Esophagus squamous epithelium (tissue), 4 donors: Measurements from ENCODE around the gene HLX.

Experiments used
- POLR2A ChIP-seq, 4 donors: fragments of 450-650 bp; IDR thresholded peaks; one replicate each; pipeline ENCODE4 v1.6.1; 2017; ENCODE audit warnings: antibody characterized with exemption in 4 of 4, mild to moderate bottlenecking in 4 of 4, moderate library complexity in 3 of 4
- TF ChIP-seq, protein P1 (sequence below), 6 experiments: fragments of 450-650 bp in 4 of 6; fragments of 200-600 bp in 2 of 6; sonication (generic) in 2 of 6; IDR thresholded peaks; one replicate each; pipeline ENCODE4 v1.5.1; 2016 to 2019; ENCODE audit warnings: antibody characterized with exemption in 6 of 6, mild to moderate bottlenecking in 4 of 6, moderate library complexity in 4 of 6

- TF ChIP-seq, protein P1, sequence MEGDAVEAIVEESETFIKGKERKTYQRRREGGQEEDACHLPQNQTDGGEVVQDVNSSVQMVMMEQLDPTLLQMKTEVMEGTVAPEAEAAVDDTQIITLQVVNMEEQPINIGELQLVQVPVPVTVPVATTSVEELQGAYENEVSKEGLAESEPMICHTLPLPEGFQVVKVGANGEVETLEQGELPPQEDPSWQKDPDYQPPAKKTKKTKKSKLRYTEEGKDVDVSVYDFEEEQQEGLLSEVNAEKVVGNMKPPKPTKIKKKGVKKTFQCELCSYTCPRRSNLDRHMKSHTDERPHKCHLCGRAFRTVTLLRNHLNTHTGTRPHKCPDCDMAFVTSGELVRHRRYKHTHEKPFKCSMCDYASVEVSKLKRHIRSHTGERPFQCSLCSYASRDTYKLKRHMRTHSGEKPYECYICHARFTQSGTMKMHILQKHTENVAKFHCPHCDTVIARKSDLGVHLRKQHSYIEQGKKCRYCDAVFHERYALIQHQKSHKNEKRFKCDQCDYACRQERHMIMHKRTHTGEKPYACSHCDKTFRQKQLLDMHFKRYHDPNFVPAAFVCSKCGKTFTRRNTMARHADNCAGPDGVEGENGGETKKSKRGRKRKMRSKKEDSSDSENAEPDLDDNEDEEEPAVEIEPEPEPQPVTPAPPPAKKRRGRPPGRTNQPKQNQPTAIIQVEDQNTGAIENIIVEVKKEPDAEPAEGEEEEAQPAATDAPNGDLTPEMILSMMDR (IDR thresholded peaks at IDR 0.05), result no peak
- no peak for TF ChIP-seq POLR2A (IDR thresholded peaks at IDR 0.05)
Observed at GRCh38 chr1:220884109-220884980, 5.1 kb downstream of the HLX start.
